Measurements from ENCODE around the gene ITGA11.

- no peak for TF ChIP-seq POLR2AphosphoS5 (IDR thresholded peaks at IDR 0.05)
- TF ChIP-seq POLR2A (IDR thresholded peaks at IDR 0.05; ENCODE audit: low read depth), result no peak
- no peak for TF ChIP-seq CTCF (IDR thresholded peaks at IDR 0.05)
- no peak for TF ChIP-seq EP300 (IDR thresholded peaks at IDR 0.05)
These were observed 136.8 kb downstream of the ITGA11 start for GRCh38 chr15:68295014-68295805.
